Measurements from ENCODE around the gene ASXL1. TPM values are rescaled to one million over a fixed set of nuclear protein-coding genes. Genes with fewer than 3 reads are reported as not detected.

Gene ASXL1
- total RNA-seq, 1 experiment from 2014 or later = 52.2 TPM

- RAD21 ChIA-PET (ENCODE audit: low non-redundant PET in 1 of 2, low total read pairs in 2 of 2, uncharacterized antibody in 2 of 2, unreplicated experiment in 2 of 2) = no interaction called here
- Histone ChIP-seq H3K9me2 (ENCODE audit: insufficient read depth) (no peaks in the 10 kb centered on the region), H3K9me3 (ENCODE audit: control insufficient read depth in 1 of 2, insufficient read depth in 1 of 2, low read depth in 1 of 2, low read length in 2 of 2) (no peaks in the 10 kb centered on the region), H3K79me2 (ENCODE audit: insufficient read depth, low read length) (peaks cover 83% of the 10 kb centered on the region), H3K27ac (ENCODE audit: low read depth, low read length) (no peak overlapping the region), H3K36me3 (ENCODE audit: control insufficient read depth in 1 of 2, insufficient read depth in 2 of 2, low read length in 2 of 2) (peaks cover 0 to 7% of the 10 kb centered on the region in 2 experiments; a peak in 1 of 4 replicates), H3K27me3 (ENCODE audit: insufficient read depth, low read length) (no peaks in the 10 kb centered on the region), H3K4me3 (replicated peaks in 1 of 2; ENCODE audit: low read depth in 1 of 2, low read length in 2 of 2) (no peak overlapping the region), H4K20me1 (ENCODE audit: insufficient read depth) (0 out of 2 replicates have a peak, but pooled peaks cover 4% of the 10 kb centered on the region), H3K9ac (ENCODE audit: low read length) (no peak overlapping the region), H3K4me2 (ENCODE audit: low read length) (no peak overlapping the region), H2AFZ (ENCODE audit: low read depth, low read length, poor library complexity, severe bottlenecking) (no peak overlapping the region), H3K4me1 (ENCODE audit: control insufficient read depth in 1 of 2, insufficient read depth in 2 of 2, low read length in 2 of 2) (0 out of 4 replicates have a peak, but pooled peaks cover 0 to 3% of the 10 kb centered on the region in 2 experiments)
- no peak for DNase-seq (ENCODE audit: low read depth, low spot score)
- CTCF ChIA-PET = no interaction called here
- TF ChIP-seq EZH2phosphoT487 (IDR thresholded peaks at IDR 0.05; ENCODE audit: borderline replicate concordance) (no peak), CBX3 (IDR thresholded peaks at IDR 0.05; ENCODE audit: low read depth) (no peak), ZFX (IDR thresholded peaks at IDR 0.05) (no peak)
- POLR2A ChIA-PET = no interaction called here
- intact Hi-C loops (cut with micrococcal nuclease) = no loop called here
- no peak for ATAC-seq
- BruUV-seq (replicated peaks) = no TSS peak
Measured at GRCh38 chr20:32391003-32391402, 32.9 kb downstream of the ASXL1 start.

DNA sequence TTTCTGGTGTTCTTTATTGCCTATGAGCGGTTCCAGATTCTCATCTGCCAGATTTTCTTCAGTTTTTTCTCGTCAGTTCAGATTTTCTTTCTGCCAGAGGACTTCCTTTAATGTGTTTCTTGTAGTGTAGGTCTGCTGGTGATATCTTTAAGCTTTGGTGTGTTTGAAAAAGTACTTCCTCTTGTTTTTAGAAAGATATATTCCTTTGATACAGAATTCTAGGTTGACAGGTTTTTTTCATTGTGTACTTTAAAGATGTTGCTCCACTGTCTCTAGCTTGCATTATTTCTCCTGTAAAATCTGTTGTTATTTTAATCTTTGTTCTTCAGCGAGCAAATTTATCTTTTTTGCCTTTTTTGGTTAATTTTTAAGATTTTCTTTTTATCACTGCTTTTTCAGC, 36.9 kb downstream of the ASXL1 start:
- H3K79me2 ChIP-seq (ENCODE audit: insufficient read depth, low read length) = peaks cover 76% of the 10 kb centered on the region
- peaks cover 0 to 7% of the 10 kb centered on the region in 2 experiments; a peak in 1 of 4 replicates for H3K36me3 ChIP-seq (ENCODE audit: control insufficient read depth in 1 of 2, insufficient read depth in 2 of 2, low read length in 2 of 2)
- no peak overlapping the region for H2AFZ ChIP-seq (ENCODE audit: low read depth, low read length, poor library complexity, severe bottlenecking)
- H3K4me2 ChIP-seq (ENCODE audit: low read length) = no peak overlapping the region
- intact Hi-C loops (cut with micrococcal nuclease) = no loop called here
- no peaks in the 10 kb centered on the region for H3K27me3 ChIP-seq (ENCODE audit: insufficient read depth, low read length)
- TF ChIP-seq EZH2phosphoT487 (IDR thresholded peaks at IDR 0.05; ENCODE audit: borderline replicate concordance) (no peak), ELF1 (IDR thresholded peaks at IDR 0.05; ENCODE audit: borderline replicate concordance, low read depth) (no peak), ZBTB33 (IDR thresholded peaks at IDR 0.05; ENCODE audit: extremely low read depth, insufficient replicate concordance, low read length) (no peak), EGR1 (IDR thresholded peaks at IDR 0.05; ENCODE audit: low read depth) (no peak), CTCF (IDR thresholded peaks at IDR 0.05 in 2 of 3, conservative IDR thresholded peaks at IDR 0.05 in 1 of 3; ENCODE audit: borderline replicate concordance in 1 of 3, insufficient read depth in 1 of 3, low read depth in 2 of 3, low read length in 2 of 3) (no peak), YY1 (IDR thresholded peaks at IDR 0.05; ENCODE audit: extremely low read depth, insufficient replicate concordance, low read depth, low read length) (no peak), MAX (IDR thresholded peaks at IDR 0.05) (no peak), POLR2A (IDR thresholded peaks at IDR 0.05; ENCODE audit: borderline replicate concordance, extremely low read depth, insufficient read depth, insufficient read length) (no peak), CBX3 (IDR thresholded peaks at IDR 0.05; ENCODE audit: low read depth) (no peak), SRF (IDR thresholded peaks at IDR 0.05; ENCODE audit: low read depth) (no peak), CEBPB (IDR thresholded peaks at IDR 0.05; ENCODE audit: low read depth) (no peak), RAD21 (IDR thresholded peaks at IDR 0.05; ENCODE audit: low read depth) (no peak), ZNF274 (IDR thresholded peaks at IDR 0.05; ENCODE audit: low read depth, low read length) (no peak), SIN3A (IDR thresholded peaks at IDR 0.05; ENCODE audit: low read depth) (no peak), FOSL1 (IDR thresholded peaks at IDR 0.05; ENCODE audit: low read depth) (no peak), ZFX (IDR thresholded peaks at IDR 0.05) (no peak), SP1 (IDR thresholded peaks at IDR 0.05; ENCODE audit: low read depth) (no peak), POLR2AphosphoS5 (IDR thresholded peaks at IDR 0.05; ENCODE audit: low read depth, low read length) (no peak)
- H3K27ac ChIP-seq (ENCODE audit: low read depth, low read length) = no peak overlapping the region
- 0 out of 4 replicates have a peak, but pooled peaks cover 0 to 3% of the 10 kb centered on the region in 2 experiments for H3K4me1 ChIP-seq (ENCODE audit: control insufficient read depth in 1 of 2, insufficient read depth in 2 of 2, low read length in 2 of 2)
- peaks cover 5% of the 10 kb centered on the region; the same call in 1 of the 2 replicates for H4K20me1 ChIP-seq (ENCODE audit: insufficient read depth)
- ChIA-PET CTCF (no interaction called here), POLR2A (no interaction called here), RAD21 (ENCODE audit: low non-redundant PET in 1 of 2, low total read pairs in 2 of 2, uncharacterized antibody in 2 of 2, unreplicated experiment in 2 of 2) (no interaction called here)
- no peak overlapping the region for H3K9ac ChIP-seq (ENCODE audit: low read length)
- H3K4me3 ChIP-seq (replicated peaks in 1 of 2; ENCODE audit: low read depth in 1 of 2, low read length in 2 of 2) = no peak overlapping the region
- no peak for DNase-seq (ENCODE audit: low read depth, low spot score)
- no TSS peak for BruUV-seq (replicated peaks)
- no peak for ATAC-seq
- H3K9me3 ChIP-seq (ENCODE audit: control insufficient read depth in 1 of 2, insufficient read depth in 1 of 2, low read depth in 1 of 2, low read length in 2 of 2) = no peaks in the 10 kb centered on the region
- H3K9me2 ChIP-seq (ENCODE audit: insufficient read depth) = no peaks in the 10 kb centered on the region
